Caco-2 (cell line): ENCODE measurements around the gene SNN. TPM values are rescaled to one million over a fixed set of nuclear protein-coding genes. Genes with fewer than 3 reads are reported as not detected.

Experiments used
- BruUV-seq: library from RNA; stranded (reverse); fragments of 400-500 nt; replicated peaks from 2 replicates; lab custom pipeline; 2021; lab: Mats Ljungman, UMichigan
- CTCF ChIA-PET: fragments of 300-600 bp; sonication (Branson Sonifier 250); formaldehyde crosslinking; loops from one replicate; lab custom pipeline; 2022; ENCODE audit warnings: antibody characterized with exemption; lab: Charles Lee
- POLR2A ChIA-PET: fragments of 300-600 bp; sonication (Branson Sonifier 250); formaldehyde crosslinking; loops from one replicate; lab custom pipeline; 2022; ENCODE audit warnings: antibody characterized with exemption; lab: Charles Lee
- DNase-seq, 2 experiments: peaks; one replicate each; pipeline versions ENCODE4 v3.0.0 to v3.0.0-alpha.2; 2020 to 2022
- H3K27me3 ChIP-seq: replicated peaks from 2 replicates; pipeline ENCODE4 v1.6.0; 2011; ENCODE audit warnings: low read length; ENCODE audit not compliant: control insufficient read depth, insufficient read depth
- H3K36me3 ChIP-seq: 2 replicates; pipeline ENCODE4 v1.5.1; 2011; ENCODE audit warnings: low read length; ENCODE audit not compliant: control insufficient read depth, insufficient read depth
- H3K4me1 ChIP-seq: fragments of 250-450 bp; sonication (Bioruptor Pico); 2 replicates; pipeline ENCODE4 v1.5.1; 2020; ENCODE audit warnings: mild to moderate bottlenecking
- H3K4me3 ChIP-seq: 2 replicates; pipeline ENCODE4 v1.5.1; 2011; ENCODE audit warnings: low read depth, mild to moderate bottlenecking, control low read depth, low read length
- H3K9me3 ChIP-seq: fragments of 250-450 bp; sonication (Bioruptor Pico); 2 replicates; pipeline ENCODE4 v1.5.1; 2020; ENCODE audit warnings: mild to moderate bottlenecking, moderate library complexity
- H3K27ac Mint-ChIP-seq: one replicate; pipeline ENCODE4 v1.8.0; 2022; ENCODE audit warnings: mixed read lengths; ENCODE audit not compliant: unreplicated experiment
- H3K27me3 Mint-ChIP-seq: one replicate; pipeline ENCODE4 v1.8.0; 2022; ENCODE audit warnings: mixed read lengths; ENCODE audit not compliant: insufficient read depth, unreplicated experiment
- H3K36me3 Mint-ChIP-seq: one replicate; pipeline ENCODE4 v1.8.0; 2022; ENCODE audit warnings: mild to moderate bottlenecking, mixed read lengths; ENCODE audit not compliant: insufficient read depth, unreplicated experiment
- H3K4me1 Mint-ChIP-seq: one replicate; pipeline ENCODE4 v1.8.0; 2022; ENCODE audit warnings: low read depth, mixed read lengths; ENCODE audit not compliant: unreplicated experiment
- H3K4me3 Mint-ChIP-seq: one replicate; pipeline ENCODE4 v1.8.0; 2022; ENCODE audit warnings: mild to moderate bottlenecking, moderate library complexity, mixed read lengths; ENCODE audit not compliant: unreplicated experiment
- H3K9me3 Mint-ChIP-seq: one replicate; pipeline ENCODE4 v1.8.0; 2022; ENCODE audit warnings: mixed read lengths; ENCODE audit not compliant: unreplicated experiment
- CTCF ChIP-seq, 2 experiments: fragments of 200-600 bp in 1 of 2; IDR thresholded peaks; 1 replicate in 1 of 2; 2 replicates in 1 of 2; pipeline versions ENCODE4 v1.5.1 to v1.8.0; 2011 to 2022; ENCODE audit warnings: antibody characterized with exemption in 1 of 2, control low read depth in 1 of 2, inconsistent platforms in 1 of 2, low read depth in 1 of 2, low read length in 1 of 2, mild to moderate bottlenecking in 1 of 2, moderate library complexity in 1 of 2; ENCODE audit not compliant: insufficient read depth in 1 of 2, severe bottlenecking in 1 of 2, unreplicated experiment in 1 of 2
- intact Hi-C: fragments of 100-400 bp; cut with micrococcal nuclease; formaldehyde crosslinking; loops from one replicate; pipeline ENCODE4 v1.10.0; 2022; ENCODE audit not compliant: unreplicated experiment
- total RNA-seq: library from RNA; stranded (reverse); gene quantifications from 2 replicates; pipeline ENCODE4 v1.2.3, GENCODE V29; 2022

Gene SNN
- total RNA-seq, 1 experiment from 2014 or later = 12.8 TPM

DNA sequence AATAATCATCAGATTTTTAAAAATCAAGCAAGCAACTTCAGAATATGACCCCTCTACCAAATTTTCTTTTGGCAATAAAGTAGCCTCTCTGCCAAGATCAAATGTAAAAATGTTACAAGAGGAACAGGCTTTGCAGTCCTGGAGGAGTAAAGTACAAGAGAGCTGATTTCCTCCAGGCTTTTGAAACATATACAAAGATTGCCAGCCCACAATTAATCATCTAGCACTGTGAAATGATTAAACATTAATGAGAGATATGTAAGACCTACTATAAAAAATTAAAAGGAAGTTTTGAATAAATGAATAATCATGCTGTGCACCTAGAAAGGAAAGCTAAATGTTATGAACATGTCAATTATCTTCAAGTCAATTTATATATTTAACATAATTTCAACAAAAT, 48.1 kb downstream of the SNN start:
- intact Hi-C loops = no loop called here
- Histone ChIP-seq H3K4me1 (no peaks in the 10 kb centered on the region), H3K9me3 (no peaks in the 10 kb centered on the region), H3K27me3 (no peaks in the 10 kb centered on the region), H3K4me3 (no peak overlapping the region), H3K36me3 (no peaks in the 10 kb centered on the region)
- no peak for DNase-seq
- H3K4me1 Mint-ChIP-seq = peaks cover 6% of the 10 kb centered on the region
- no peak overlapping the region for H3K27ac Mint-ChIP-seq
- H3K4me3 Mint-ChIP-seq = no peak overlapping the region
- peaks cover 39% of the 10 kb centered on the region for H3K36me3 Mint-ChIP-seq
- BruUV-seq = no TSS peak
- no peak for TF ChIP-seq CTCF (IDR thresholded peaks at IDR 0.05; ENCODE audit: insufficient read depth in 1 of 2, low read depth in 1 of 2, low read length in 1 of 2, severe bottlenecking in 1 of 2, unreplicated experiment in 1 of 2)
- H3K9me3 Mint-ChIP-seq = no peaks in the 10 kb centered on the region
- CTCF ChIA-PET = no interaction called here
- POLR2A ChIA-PET = no interaction called here
- H3K27me3 Mint-ChIP-seq = no peaks in the 10 kb centered on the region

DNA sequence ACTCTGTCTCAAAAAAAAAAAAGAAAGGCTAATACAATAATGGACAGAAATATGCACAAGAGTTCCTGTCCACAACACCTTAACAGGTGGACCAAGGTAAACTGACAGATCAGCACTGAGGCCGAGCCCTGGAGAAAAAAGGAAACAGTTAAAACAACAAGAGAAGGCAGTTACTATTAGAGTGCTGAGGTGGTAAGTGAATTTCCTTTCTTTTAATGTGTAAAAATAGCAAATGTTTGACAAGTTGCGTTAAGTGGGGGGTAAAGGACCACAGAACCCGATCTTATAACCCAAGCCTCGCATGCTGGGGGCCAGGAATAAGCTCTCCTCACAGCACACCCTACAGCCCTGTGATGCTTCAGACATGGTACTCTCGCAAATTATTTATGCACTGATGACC, 49.6 kb downstream of the SNN start:
- Mint-ChIP-seq H3K4me1 (peaks cover 13% of the 10 kb centered on the region), H3K27ac (peak overlapping the region; percentile 45), H3K4me3 (no peak overlapping the region), H3K9me3 (no peaks in the 10 kb centered on the region), H3K36me3 (peaks cover 46% of the 10 kb centered on the region), H3K27me3 (no peaks in the 10 kb centered on the region)
- Histone ChIP-seq H3K36me3 (no peaks in the 10 kb centered on the region), H3K9me3 (no peaks in the 10 kb centered on the region), H3K27me3 (no peaks in the 10 kb centered on the region), H3K4me1 (no peaks in the 10 kb centered on the region), H3K4me3 (no peak overlapping the region)
- intact Hi-C loops = no loop called here
- BruUV-seq = no TSS peak
- ChIA-PET POLR2A (interaction anchor here (0.5 kb wide), 1 partner anchor 49 kb away, joined by 5 read pairs; no protein-coding TSS in a partner anchor), CTCF (interaction anchor here (0.7 kb wide), 1 partner anchor 186 kb away, joined by 3 read pairs; no protein-coding TSS in a partner anchor)
- no peak for DNase-seq
- TF ChIP-seq CTCF (IDR thresholded peaks at IDR 0.05; ENCODE audit: insufficient read depth in 1 of 2, low read depth in 1 of 2, low read length in 1 of 2, severe bottlenecking in 1 of 2, unreplicated experiment in 1 of 2) = no peak

- Histone ChIP-seq H3K36me3 (no peaks in the 10 kb centered on the region), H3K27me3 (no peaks in the 10 kb centered on the region), H3K4me1 (no peaks in the 10 kb centered on the region), H3K9me3 (no peaks in the 10 kb centered on the region), H3K4me3 (no peak overlapping the region)
- ChIA-PET CTCF (interaction anchor here (1.1 kb wide), 1 partner anchor 13 kb away, joined by 3 read pairs; no protein-coding TSS in a partner anchor), POLR2A (interaction anchor here (0.6 kb wide), 1 partner anchor 78 kb away, joined by 3 read pairs; the partner anchor contains the start of gene ZC3H7A)
- peaks cover 52% of the 10 kb centered on the region for H3K36me3 Mint-ChIP-seq
- no peak overlapping the region for H3K4me3 Mint-ChIP-seq
- no peak for DNase-seq
- no peak overlapping the region for H3K27ac Mint-ChIP-seq
- H3K4me1 Mint-ChIP-seq = peaks cover 13% of the 10 kb centered on the region
- no peaks in the 10 kb centered on the region for H3K27me3 Mint-ChIP-seq
- TSS peak; percentile 9 for BruUV-seq
- no peak for TF ChIP-seq CTCF (IDR thresholded peaks at IDR 0.05; ENCODE audit: insufficient read depth in 1 of 2, low read depth in 1 of 2, low read length in 1 of 2, severe bottlenecking in 1 of 2, unreplicated experiment in 1 of 2)
- intact Hi-C loops = no loop called here
- no peaks in the 10 kb centered on the region for H3K9me3 Mint-ChIP-seq
Measured at GRCh38 chr16:11719171-11719570, 50.9 kb downstream of the SNN start.
